Stimulated activated CD4-positive, alpha-beta T cell treated with anti-CD3 and anti-CD28 coated beads, Interleukin-2, amount 100 ng/mL, for 24 hours (primary cell): ENCODE results near the gene RSPO3.
"Not testable (repeated sequence)": the region's sequence is repeated elsewhere in the genome, so short reads cannot be mapped to it uniquely, and the experiment has no call there.

Experiments used
- DNase-seq, 2 donors: peaks; one replicate each; pipeline ENCODE4 v3.0.0-alpha.2; 2020

RSPO3 gene

DNA sequence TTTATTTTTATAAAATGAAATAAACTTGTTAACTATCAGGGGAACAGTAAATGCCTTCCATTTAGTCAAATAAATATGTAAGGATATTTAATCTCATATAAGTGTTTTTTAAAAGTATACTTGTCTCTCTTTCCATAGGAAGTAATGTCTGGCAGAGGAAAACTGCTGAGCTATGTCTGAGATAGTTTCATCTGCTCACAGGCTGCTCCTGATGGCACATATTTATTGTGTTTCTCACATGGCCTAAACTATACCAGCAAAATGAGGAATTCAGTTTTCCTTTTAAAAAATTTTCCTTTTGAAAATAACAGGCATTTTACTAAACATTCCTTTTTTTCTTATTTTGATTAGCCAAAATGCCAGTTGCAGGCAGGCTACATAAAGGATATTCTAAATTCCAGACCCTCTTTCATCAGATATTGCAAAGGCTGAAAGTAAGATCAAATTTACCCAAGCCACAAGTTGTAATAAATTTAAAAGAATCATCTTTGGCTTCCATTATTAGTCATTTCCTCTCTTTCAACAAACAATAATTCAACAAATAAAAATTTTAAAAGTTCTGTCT, 88.1 kb downstream of the RSPO3 start:
- DNase-seq = no peak

DNA sequence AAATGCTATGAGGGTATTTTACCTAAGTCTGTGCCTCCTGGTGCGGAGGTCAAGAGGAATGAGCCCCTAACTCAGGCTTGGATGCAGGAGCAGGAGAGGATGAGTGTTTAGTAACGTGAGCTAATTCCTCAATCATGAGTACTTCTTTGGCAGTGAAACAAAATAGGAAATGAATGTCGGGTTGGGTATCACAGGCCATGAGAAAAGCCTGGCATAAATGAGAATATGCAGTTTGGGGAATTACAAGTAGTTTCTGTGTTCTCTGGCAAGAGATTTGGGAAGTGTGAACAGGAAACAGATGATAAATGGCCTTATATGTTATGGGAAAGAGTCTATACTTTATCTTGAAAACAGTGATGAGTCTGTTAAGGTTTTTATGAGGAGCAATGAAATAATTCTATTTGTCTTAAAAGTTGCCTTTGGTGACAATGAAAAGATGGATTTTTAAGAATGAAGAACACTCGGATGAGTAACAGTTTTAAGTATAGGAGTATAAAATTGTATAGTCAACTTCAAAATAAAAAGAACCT, 89.2 kb downstream of the RSPO3 start:
- no peak for DNase-seq

DNA sequence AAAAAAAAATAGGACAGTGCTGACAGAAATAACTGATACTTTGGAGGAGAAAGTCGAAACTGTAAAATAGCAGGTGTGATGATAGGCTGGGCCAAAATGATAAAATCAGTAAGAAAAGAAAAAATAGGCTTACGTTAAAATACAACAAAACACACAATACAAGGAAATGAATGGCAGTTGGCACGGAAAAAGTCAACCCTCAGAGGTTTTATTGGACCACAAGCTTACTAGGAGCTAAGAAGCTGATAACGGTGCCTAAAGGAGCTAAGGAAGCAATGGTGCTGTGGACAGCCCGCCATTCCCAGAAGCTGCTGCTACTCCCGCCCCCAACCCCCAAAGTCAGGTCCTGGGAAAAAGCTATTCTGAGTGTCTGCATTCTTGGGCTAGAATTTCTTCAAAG, 92.3 kb downstream of the RSPO3 start:
- DNase-seq = no peak

DNA sequence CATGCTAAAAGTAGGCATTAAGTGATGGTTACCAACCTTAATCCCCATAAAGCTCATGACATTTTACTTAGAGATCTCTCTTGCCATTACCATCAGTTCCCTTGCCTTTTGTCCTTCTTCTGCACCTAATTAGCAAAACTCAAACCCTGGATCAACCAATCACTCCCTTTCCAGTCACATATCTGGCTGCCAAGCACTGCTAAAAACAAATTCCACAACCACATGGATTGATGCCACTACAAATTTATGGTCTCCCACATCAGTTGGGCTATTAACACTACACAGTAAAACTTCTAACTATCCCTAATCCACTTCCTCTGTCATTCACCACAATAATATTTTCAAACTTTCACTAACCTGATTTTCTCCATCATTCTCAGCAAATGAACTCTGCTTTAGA, 93.9 kb downstream of the RSPO3 start:
- no peak for DNase-seq

DNA sequence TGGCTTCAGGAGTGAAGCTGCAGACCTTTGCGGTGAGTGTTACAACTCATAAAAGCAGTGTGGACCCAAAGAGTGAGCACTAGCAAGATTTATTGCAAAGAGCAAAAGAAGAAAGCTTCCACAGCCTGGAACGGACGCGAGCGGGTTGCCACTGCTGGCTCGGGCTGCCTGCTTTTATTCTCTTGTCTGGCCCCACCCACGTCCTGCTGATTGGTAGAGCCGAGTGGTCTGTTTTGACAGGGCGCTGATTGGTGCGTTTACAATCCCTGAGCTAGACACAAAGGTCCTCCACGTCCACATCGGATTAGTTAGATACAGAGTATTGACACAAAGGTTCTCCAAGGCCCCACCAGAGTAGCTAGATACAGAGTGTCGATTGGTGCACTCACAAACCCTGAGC, 95.6 kb downstream of the RSPO3 start:
- not testable (repeated sequence) for DNase-seq

DNA sequence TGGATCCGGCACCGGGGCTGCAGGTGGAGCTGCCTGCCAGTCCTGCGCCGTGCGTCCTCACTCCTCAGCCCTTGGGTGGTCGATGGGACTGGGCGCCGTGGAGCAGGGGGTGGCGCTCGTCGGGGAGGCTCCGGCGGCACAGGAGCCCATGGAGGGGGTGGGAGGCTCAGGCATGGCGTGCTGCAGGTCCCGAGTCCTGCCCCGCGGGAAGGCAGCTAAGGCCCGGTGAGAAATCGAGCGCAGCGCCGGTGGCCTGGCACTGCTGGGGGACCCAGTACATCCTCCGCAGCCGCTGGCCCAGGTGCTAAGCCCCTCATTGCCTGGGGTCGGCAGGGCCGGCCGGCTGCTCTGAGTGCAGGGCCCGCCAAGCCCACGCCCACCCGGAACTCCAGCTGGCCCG, 96.1 kb downstream of the RSPO3 start:
- not testable (repeated sequence) for DNase-seq

DNA sequence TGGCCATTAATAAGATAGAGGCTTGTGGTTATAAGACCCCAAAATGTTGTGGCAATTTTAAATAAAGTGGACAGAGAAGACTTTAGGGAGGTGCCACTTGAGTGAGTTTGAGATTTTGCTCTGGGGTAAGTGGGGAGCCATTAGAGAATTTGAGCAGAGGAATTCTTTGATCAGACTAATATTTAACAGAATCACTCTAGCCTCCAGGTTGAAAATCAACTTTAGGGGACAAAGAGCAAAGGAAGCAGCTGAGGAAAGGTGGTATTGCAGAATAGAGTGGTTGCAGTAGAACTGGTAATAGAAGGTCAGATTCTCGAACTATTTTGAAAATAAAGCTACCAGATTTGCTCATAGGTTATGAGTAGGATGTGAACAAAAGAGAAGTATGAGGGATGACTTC, 97.5 kb downstream of the RSPO3 start:
- DNase-seq = no peak

DNA sequence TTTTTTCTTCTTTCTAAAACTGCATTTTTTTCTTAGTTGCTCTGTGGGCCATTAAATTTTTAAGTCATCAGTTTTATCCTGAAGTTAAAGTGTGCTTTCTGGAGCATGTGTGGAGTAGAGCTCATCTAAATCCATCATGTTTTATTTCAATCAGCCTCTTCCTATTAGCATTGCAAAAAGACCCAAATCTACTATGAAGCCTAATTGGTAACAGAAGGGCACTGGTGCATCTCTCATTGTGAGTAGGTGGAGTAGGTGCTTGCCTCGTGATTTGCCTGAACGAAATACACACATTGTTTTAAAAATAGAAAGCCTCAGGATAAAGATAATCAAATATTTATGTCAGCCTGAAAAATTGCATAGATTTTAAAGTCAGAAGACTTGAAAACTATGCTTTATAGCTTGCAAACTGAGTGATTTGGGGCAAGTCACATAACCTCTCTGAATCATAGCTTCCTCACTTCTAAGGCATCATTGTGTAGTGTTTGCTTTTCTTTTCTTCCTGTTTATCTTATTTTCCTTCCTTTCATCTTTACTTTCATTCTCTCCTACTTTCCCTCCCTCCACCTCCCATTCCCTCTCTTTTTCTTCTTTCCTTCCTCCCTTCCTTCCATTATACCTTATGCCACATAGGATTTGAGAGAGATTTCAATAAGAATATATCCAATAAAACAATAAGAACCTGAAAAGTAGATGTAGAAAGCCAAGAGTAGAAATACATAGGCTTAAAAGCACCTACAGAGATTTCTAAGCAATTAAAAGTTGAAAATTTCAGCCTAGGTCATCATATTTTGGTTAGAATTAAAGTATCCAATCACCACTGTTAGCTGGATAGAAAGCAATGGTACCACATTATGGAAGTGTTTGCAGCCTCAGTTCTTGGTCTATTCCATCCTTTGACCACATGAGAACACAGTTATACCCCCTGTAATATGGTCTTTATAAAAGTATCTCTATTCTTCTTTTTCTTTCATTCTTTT, 98.6 kb downstream of the RSPO3 start:
- no peak for DNase-seq

DNA sequence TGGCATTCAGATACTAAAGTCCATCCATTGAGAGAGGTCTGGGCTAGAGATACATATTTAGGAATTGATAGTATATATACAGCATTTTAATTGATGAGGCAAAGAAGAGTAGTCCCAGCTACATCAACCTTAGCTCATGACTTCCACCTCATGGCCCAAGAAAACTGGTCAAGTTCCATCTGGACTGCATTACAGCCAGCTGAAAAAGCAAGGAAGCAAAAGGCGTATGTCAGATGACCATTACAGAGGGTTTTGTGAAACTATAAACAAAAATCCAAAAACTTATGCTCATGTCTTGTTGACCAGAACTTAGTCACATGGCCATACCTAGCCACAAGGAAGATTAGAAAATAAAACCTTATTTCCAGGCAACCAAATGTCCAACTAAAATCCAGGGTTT, 101.4 kb downstream of the RSPO3 start:
- no peak for DNase-seq

DNA sequence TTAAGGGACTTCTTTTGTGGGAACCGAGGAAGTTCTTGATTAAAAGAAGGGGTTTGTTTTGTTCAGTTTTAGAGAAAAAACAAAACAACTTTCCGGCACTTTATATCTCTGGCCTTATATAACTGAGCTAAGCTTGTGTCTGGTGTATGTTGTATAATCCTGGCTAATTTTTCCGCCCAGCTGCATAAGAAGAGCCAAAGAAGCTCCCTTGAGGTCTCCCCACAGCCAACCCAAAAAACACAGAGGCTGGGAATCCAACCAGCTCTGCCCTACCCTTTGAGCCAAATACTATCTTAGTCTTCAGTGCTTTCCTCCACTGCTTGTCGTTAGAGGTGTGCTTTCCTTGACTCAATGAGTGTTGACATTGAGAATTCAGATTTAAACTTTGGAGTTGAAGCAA, 102.7 kb downstream of the RSPO3 start:
- no peak for DNase-seq

DNA sequence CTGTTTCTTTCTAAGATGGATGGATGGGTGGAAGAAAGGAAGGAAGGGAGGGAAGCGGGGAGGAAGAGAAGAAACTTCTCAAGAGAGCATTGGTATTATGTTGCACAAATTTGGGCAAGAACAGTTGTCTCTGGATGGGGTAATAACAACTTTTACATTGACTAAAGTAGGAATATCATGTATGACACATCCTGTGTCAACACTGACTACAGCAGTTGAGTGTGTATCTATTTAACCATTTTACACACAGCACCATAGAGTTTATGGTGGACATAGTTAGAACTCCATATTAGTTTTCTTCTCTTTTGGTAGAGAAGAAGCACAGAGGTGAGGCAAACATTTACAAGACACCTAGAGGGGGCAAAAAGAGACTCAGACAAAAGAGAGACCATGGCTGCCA, 103.9 kb downstream of the RSPO3 start:
- DNase-seq = no peak

DNA sequence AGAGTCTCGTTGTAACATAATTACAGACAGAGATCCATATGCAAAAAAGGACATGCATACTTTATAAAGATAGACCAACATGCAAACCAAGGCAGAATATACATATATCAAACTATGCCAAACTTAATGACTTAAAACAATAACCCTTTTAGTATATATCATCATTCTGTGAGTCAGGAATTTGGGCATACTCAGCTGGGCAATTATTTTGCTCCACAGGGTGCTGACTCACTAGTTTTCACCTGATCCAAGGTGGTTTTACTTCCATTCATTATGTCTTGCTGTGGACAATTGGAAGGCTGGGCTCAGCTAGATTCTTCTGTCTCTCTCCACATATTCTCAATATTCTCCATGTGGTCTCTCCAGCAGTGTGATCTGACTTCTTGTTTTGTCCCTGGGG, 107.0 kb downstream of the RSPO3 start:
- no peak for DNase-seq

DNA sequence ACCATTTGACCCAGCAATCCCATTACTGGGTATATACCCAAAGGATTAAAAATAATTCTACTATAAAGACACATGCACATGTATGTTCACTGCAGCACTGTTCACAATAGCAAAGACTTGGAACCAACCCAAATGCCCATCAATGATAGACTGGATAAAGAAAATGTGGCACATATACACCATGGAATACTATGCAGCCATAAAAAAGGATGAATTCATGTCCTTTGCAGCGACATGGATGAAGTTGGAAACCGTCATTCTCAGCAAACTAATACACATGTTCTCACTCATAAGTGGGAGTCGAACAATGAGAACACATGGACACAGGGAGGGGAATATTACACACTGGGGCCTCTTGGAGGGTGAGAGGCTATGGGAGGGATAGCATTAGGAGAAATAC, 115.3 kb downstream of the RSPO3 start:
- DNase-seq = not testable (repeated sequence)

DNA sequence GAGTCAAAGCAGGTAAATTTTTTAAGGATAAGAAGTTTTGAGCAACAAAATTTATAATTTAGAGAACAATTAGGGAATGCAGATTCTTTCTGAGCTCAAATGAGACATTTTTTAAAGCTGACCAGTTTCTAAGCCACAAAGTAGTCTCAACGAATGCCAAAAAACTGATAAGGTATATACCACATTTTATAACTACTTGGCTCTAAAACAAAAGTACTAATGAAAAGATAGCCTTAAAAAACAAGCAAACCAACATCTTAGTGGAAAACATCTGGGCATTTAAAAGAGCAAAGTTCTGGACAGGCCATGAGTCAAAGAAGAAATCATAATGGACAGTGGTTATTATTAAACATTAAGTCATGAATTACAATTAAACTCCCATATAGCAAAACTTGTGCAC, 125.0 kb downstream of the RSPO3 start:
- no peak for DNase-seq
